Testis (tissue), 2 donors: Measurements from ENCODE around the gene SMYD5.

ENCODE experiments used
- POLR2A ChIP-seq: fragments of 450-650 bp; IDR thresholded peaks from one replicate; pipeline ENCODE4 v1.6.1; 2017; ENCODE audit warnings: antibody characterized with exemption, mild to moderate bottlenecking, moderate library complexity
- TF ChIP-seq, protein P1 (sequence below), 3 experiments: fragments of 450-650 bp in 2 of 3; fragments of 200-600 bp in 1 of 3; sonication (generic) in 1 of 3; IDR thresholded peaks; one replicate each; pipeline ENCODE4 v1.5.1; 2016 to 2019; ENCODE audit warnings: antibody characterized with exemption in 3 of 3, mild to moderate bottlenecking in 2 of 3, moderate library complexity in 1 of 3

DNA sequence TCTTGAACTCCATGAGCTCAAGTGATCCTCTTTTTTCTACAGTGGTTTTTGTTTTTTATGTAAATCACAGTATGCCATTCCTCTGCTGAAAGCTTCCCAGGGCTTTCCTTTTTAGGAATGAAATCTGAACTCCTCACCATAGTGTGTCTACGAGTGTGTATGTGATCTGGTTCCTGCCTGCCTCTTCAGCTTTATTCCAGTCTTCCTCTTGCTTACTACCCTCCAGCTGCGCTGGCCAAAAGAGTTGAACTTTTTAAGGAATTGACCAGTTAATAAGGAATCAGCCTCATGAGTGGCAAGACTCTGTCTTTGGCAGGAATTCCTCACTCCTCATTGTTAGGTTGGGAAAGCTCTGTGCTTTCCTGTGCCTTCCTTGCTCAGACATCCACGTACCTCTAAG is 24.1 kb downstream of the SMYD5 start:
- no peak for TF ChIP-seq POLR2A
- TF ChIP-seq, protein P1, sequence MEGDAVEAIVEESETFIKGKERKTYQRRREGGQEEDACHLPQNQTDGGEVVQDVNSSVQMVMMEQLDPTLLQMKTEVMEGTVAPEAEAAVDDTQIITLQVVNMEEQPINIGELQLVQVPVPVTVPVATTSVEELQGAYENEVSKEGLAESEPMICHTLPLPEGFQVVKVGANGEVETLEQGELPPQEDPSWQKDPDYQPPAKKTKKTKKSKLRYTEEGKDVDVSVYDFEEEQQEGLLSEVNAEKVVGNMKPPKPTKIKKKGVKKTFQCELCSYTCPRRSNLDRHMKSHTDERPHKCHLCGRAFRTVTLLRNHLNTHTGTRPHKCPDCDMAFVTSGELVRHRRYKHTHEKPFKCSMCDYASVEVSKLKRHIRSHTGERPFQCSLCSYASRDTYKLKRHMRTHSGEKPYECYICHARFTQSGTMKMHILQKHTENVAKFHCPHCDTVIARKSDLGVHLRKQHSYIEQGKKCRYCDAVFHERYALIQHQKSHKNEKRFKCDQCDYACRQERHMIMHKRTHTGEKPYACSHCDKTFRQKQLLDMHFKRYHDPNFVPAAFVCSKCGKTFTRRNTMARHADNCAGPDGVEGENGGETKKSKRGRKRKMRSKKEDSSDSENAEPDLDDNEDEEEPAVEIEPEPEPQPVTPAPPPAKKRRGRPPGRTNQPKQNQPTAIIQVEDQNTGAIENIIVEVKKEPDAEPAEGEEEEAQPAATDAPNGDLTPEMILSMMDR (IDR thresholded peaks at IDR 0.05) = no peak
